ENCODE measurements around the gene ZNF750.

ZNF750 gene

DNA sequence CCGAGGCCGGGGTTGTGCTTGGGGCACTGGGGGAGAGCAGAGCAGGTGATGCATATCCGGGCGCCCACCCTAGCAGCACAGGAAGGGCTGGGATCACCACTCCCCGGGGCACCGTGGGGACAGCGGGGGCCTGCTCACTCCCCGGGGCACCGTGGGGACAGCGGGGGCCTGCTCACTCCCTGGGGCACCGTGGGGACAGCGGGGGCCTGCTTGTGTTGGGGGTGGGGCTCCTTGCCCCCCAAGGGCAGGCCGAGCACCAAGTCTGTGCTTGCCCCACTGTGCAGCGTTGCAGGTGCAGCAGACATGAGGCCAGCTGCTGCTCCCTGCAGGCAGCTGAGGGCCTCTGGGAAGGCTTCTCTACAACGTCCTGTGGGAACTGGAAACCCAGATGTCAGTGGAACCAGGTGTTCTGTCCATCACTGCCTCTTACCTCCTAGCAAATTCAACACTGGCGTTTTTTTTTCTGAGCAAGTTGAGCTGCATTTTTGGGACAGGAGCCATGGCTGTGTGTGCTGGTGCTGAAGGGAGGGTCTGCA, 25.0 kb upstream of the ZNF750 start:
- DNase-seq (ENCODE audit: low read depth in 1 of 2, low spot score in 1 of 2): no peak
- H3K27me3 ChIP-seq (ENCODE audit: insufficient read depth, poor library complexity, severe bottlenecking): no peaks in the 10 kb centered on the region
- TF ChIP-seq SPI1 (IDR thresholded peaks at IDR 0.05; ENCODE audit: borderline replicate concordance, low read depth) (no peak), POLR2AphosphoS5 (IDR thresholded peaks at IDR 0.05; ENCODE audit: low read depth) (no peak), GABPA (IDR thresholded peaks at IDR 0.05; ENCODE audit: low read depth) (no peak)
- TF ChIP-seq, protein P1, sequence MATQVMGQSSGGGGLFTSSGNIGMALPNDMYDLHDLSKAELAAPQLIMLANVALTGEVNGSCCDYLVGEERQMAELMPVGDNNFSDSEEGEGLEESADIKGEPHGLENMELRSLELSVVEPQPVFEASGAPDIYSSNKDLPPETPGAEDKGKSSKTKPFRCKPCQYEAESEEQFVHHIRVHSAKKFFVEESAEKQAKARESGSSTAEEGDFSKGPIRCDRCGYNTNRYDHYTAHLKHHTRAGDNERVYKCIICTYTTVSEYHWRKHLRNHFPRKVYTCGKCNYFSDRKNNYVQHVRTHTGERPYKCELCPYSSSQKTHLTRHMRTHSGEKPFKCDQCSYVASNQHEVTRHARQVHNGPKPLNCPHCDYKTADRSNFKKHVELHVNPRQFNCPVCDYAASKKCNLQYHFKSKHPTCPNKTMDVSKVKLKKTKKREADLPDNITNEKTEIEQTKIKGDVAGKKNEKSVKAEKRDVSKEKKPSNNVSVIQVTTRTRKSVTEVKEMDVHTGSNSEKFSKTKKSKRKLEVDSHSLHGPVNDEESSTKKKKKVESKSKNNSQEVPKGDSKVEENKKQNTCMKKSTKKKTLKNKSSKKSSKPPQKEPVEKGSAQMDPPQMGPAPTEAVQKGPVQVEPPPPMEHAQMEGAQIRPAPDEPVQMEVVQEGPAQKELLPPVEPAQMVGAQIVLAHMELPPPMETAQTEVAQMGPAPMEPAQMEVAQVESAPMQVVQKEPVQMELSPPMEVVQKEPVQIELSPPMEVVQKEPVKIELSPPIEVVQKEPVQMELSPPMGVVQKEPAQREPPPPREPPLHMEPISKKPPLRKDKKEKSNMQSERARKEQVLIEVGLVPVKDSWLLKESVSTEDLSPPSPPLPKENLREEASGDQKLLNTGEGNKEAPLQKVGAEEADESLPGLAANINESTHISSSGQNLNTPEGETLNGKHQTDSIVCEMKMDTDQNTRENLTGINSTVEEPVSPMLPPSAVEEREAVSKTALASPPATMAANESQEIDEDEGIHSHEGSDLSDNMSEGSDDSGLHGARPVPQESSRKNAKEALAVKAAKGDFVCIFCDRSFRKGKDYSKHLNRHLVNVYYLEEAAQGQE (IDR thresholded peaks at IDR 0.05; ENCODE audit: insufficient replicate concordance, low read depth): no peak
- TF ChIP-seq, protein P2, sequence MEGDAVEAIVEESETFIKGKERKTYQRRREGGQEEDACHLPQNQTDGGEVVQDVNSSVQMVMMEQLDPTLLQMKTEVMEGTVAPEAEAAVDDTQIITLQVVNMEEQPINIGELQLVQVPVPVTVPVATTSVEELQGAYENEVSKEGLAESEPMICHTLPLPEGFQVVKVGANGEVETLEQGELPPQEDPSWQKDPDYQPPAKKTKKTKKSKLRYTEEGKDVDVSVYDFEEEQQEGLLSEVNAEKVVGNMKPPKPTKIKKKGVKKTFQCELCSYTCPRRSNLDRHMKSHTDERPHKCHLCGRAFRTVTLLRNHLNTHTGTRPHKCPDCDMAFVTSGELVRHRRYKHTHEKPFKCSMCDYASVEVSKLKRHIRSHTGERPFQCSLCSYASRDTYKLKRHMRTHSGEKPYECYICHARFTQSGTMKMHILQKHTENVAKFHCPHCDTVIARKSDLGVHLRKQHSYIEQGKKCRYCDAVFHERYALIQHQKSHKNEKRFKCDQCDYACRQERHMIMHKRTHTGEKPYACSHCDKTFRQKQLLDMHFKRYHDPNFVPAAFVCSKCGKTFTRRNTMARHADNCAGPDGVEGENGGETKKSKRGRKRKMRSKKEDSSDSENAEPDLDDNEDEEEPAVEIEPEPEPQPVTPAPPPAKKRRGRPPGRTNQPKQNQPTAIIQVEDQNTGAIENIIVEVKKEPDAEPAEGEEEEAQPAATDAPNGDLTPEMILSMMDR (IDR thresholded peaks at IDR 0.05; ENCODE audit: insufficient read depth, low read length): no peak
- no peak overlapping the region for H3K27ac ChIP-seq (replicated peaks)
- H3K4me3 ChIP-seq (replicated peaks; ENCODE audit: insufficient read depth, low read length): no peak overlapping the region

DNA sequence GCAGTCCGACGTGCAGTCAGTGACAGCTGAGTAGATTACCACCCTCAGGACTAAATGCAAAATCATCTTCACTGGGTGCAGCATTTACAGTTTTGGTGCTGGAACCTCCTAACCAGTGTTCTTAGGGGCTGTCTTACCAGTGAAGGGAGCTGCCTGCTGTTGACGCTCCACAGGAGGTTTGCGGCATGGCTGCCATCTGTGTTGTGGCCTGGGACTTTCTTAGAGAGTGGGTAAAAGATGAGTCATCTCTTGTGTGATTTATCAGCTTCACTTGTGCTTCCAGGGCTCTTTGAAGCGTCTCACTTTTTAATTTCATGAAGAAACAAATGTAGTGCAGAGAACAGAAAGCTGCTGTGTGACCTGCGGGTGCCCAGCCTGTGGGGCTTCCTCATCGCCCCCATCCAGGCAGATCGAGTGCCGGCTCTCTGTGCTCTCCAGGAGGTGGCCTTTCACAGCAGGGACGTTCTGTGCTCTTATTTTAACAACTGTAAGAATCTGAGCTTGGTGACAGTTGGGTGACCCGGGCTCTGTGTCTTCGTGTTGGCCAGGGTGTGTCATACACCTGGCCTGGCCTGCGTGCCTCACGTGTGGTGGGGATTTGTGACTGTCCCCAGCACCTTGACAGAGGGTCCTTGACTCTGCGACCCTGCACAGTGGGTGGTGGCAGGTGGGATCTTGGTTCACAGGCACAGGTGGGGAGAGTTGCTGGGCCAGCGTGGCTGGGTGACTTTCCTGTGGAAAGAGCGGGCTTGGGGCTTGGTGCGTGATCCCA, 24.3 kb upstream of the ZNF750 start:
- H3K4me3 ChIP-seq (replicated peaks; ENCODE audit: insufficient read depth, low read length): no peak overlapping the region

DNA sequence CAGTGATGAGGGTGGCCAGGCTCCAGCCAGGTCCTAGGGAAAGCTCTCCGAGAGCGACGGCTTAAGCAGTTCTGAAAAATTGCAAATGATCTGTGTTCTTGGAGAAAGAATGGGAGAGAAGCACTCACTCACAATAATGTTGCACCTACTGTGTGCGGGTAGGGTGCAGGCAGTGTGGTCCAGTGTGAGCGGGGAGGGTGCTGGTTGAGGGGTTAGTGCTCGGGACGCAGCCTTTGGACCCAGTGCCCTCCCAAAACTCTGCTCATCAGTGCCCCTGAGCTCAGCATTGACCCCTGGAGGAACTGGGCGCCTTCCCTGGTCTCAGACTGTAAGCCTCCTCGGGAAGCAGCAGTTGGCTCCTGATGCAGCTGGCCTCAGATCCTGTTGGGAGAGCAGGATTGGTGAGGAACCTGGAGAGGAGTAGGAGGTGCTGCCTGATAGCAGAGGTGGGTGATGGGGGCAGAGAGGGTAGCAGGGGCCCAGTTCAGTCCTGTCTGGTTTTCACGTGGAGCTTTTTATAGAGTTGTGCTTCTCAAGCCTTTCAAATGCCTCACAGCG, 23.6 kb upstream of the ZNF750 start:
- DNase-seq (ENCODE audit: low read depth in 1 of 2, low spot score in 1 of 2): no peak
- no peak for TF ChIP-seq POLR2AphosphoS5 (IDR thresholded peaks at IDR 0.05; ENCODE audit: low read depth)
- no peak overlapping the region for H3K4me3 ChIP-seq (replicated peaks; ENCODE audit: insufficient read depth, low read length)
- no peaks in the 10 kb centered on the region for H3K27me3 ChIP-seq (ENCODE audit: insufficient read depth, poor library complexity, severe bottlenecking)
- no peak overlapping the region for H3K27ac ChIP-seq (replicated peaks)

More for the DNA sequence above, 24.3 kb upstream of the ZNF750 start:
- TF ChIP-seq, protein P1 (IDR thresholded peaks at IDR 0.05; ENCODE audit: insufficient replicate concordance, low read depth): no peak
- TF ChIP-seq SPI1 (IDR thresholded peaks at IDR 0.05; ENCODE audit: borderline replicate concordance, low read depth): no peak
- no peak for TF ChIP-seq GABPA (IDR thresholded peaks at IDR 0.05; ENCODE audit: low read depth)
- TF ChIP-seq, protein P2 (IDR thresholded peaks at IDR 0.05; ENCODE audit: insufficient read depth, low read length): no peak
- no peak for TF ChIP-seq POLR2AphosphoS5 (IDR thresholded peaks at IDR 0.05; ENCODE audit: low read depth)
- Histone ChIP-seq H3K27me3 (ENCODE audit: insufficient read depth, poor library complexity, severe bottlenecking) (no peaks in the 10 kb centered on the region), H3K27ac (replicated peaks) (no peak overlapping the region)
- DNase-seq (ENCODE audit: low read depth in 1 of 2, low spot score in 1 of 2): peak in 1 of 2 experiments; percentile 36

DNA sequence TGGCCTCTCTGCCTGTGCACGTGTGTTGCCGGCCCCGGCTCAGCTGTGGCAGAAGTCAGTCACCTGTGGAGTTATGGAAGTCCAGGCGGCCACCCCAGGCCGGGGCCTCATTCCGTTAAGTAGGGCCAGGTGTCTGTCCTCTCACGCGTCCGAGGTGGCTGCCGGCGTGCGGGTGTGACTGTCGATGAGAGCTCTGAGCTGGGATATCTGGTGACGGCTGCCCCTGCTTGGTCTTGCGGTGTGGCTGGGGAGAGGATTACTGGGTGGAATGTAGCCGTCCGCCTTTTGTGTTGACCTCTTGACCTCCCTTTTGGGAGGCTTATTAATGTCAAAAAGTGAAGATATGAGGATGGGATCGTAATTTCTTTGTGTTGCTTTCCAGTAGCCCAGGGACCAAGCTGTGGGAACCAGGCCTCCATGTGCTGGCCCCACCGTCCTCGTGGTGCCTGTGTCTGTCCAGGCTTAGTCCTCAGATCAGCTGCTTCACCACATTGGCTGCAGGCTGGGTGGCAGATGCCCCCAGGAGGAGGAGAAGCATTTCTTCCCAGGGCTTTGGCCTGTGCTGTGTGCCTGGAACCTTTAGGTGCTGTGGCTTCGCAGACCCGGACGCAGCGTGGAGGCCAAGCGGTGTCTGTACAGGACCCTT, 23.0 kb upstream of the ZNF750 start:
- Histone ChIP-seq H3K27me3 (ENCODE audit: insufficient read depth, poor library complexity, severe bottlenecking) (no peaks in the 10 kb centered on the region), H3K27ac (replicated peaks) (no peak overlapping the region), H3K4me3 (replicated peaks; ENCODE audit: insufficient read depth, low read length) (no peak overlapping the region)
- no peak for DNase-seq (ENCODE audit: low read depth in 1 of 2, low spot score in 1 of 2)
- TF ChIP-seq GABPA (IDR thresholded peaks at IDR 0.05; ENCODE audit: low read depth): no peak
- TF ChIP-seq, protein P1 (IDR thresholded peaks at IDR 0.05; ENCODE audit: insufficient replicate concordance, low read depth): no peak
- TF ChIP-seq, protein P2 (IDR thresholded peaks at IDR 0.05; ENCODE audit: insufficient read depth, low read length): no peak
- TF ChIP-seq POLR2AphosphoS5 (IDR thresholded peaks at IDR 0.05; ENCODE audit: low read depth): no peak
- TF ChIP-seq SPI1 (IDR thresholded peaks at IDR 0.05; ENCODE audit: borderline replicate concordance, low read depth): no peak

All from HL-60 (cell line).